AG08396 (cell line): ENCODE measurements around the gene RANBP17.
"Not testable (repeated sequence)": the region's sequence is repeated elsewhere in the genome, so short reads cannot be mapped to it uniquely, and the experiment has no call there.

Experiments used
- DNase-seq: peaks from one replicate; pipeline ENCODE4 v3.0.0; 2012; ENCODE audit warnings: low spot score, mixed read lengths

RANBP17 gene

GRCh38 chr5:171250738-171251137 lies 388.9 kb downstream of the RANBP17 start:
- no peak for DNase-seq

GRCh38 chr5:171251519-171251918 lies 389.7 kb downstream of the RANBP17 start:
- no peak for DNase-seq

GRCh38 chr5:171252674-171253073 lies 390.9 kb downstream of the RANBP17 start:
- no peak for DNase-seq

- DNase-seq = no peak
Observed at GRCh38 chr5:171258737-171259415, 397.1 kb downstream of the RANBP17 start.

- no peak for DNase-seq
Observed at GRCh38 chr5:171261361-171261760, 399.5 kb downstream of the RANBP17 start.

- no peak for DNase-seq
Observed at GRCh38 chr5:171261904-171262303, 400.1 kb downstream of the RANBP17 start.

- no peak for DNase-seq
Observed at GRCh38 chr5:171263181-171263580, 401.4 kb downstream of the RANBP17 start.

- no peak for DNase-seq
Observed at GRCh38 chr5:171264843-171265242, 403.0 kb downstream of the RANBP17 start.

- DNase-seq = no peak
Observed at GRCh38 chr5:171268700-171269620, 407.1 kb downstream of the RANBP17 start.

GRCh38 chr5:171269717-171270116 lies 407.9 kb downstream of the RANBP17 start:
- no peak for DNase-seq

GRCh38 chr5:171270136-171270535 lies 408.3 kb downstream of the RANBP17 start:
- no peak for DNase-seq

- no peak for DNase-seq
Observed at GRCh38 chr5:171271798-171272197, 410.0 kb downstream of the RANBP17 start.

- no peak for DNase-seq
Observed at GRCh38 chr5:171272996-171273970, 411.5 kb downstream of the RANBP17 start.

- DNase-seq = no peak
Observed at GRCh38 chr5:171275841-171276544, 414.2 kb downstream of the RANBP17 start.

GRCh38 chr5:171283753-171284152 lies 421.9 kb downstream of the RANBP17 start:
- DNase-seq = no peak

- no peak for DNase-seq
Observed at GRCh38 chr5:171285465-171285864, 423.6 kb downstream of the RANBP17 start.

GRCh38 chr5:171288066-171288465 lies 426.2 kb downstream of the RANBP17 start:
- DNase-seq = no peak

GRCh38 chr5:171291371-171291770 lies 429.6 kb downstream of the RANBP17 start:
- no peak for DNase-seq

GRCh38 chr5:171295299-171295698 lies 433.5 kb downstream of the RANBP17 start:
- no peak for DNase-seq

GRCh38 chr5:171295801-171296200 lies 434.0 kb downstream of the RANBP17 start:
- DNase-seq = no peak

- not testable (repeated sequence) for DNase-seq
Observed at GRCh38 chr5:171297941-171298340, 436.1 kb downstream of the RANBP17 start.
